ENCODE measurements around the gene SREBF1.

Gene SREBF1

DNA sequence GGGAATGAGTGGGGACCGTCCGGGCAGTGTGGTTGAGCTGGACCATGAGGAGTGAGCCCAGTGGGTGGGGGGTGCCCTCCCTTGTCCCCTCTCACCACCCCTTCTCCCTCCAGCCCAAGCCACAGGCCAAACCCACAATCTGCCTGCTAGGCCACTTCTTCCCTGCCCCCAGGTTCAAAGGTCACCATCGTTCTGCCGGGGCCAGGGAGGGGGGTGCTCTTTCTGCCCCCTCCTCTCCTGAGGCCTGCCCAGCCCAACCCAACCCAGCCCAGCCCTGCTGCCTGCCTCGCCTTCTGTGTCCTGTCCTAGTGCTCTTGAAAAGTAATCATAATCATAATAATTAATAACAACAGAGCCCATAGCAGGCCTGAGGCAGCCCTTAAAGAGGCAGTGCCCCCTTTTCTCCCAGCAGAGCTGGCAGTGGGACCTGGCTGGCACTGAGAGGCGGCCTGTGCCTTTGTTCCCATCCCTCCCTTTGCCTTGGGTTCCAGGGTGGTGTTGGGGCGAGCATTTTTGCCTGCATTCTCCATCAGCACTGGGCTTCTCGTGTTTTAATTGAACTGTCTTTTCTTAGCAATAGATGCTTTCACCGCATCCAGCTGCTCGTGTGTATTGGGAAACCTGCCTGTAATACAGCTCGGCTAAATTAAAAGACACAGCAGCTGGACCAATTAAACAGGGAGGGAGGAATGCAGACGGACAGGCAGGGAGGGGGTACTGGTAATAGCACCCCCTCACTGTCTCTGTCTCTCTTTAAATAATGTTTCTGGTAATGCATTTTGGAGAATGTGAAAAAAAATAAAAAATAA lies 46.8 kb downstream of the SREBF1 start:
- CTCF ChIA-PET, result no interaction called here
- Mint-ChIP-seq H3K9me3 (no peaks in the 10 kb centered on the region), H3K36me3 (peaks cover 12% of the 10 kb centered on the region), H3K27ac (no peak overlapping the region), H3K4me1 (peaks cover 35% of the 10 kb centered on the region), H3K4me3 (no peak overlapping the region), H3K27me3 (peaks cover 9% of the 10 kb centered on the region)
- DNase-seq, result no peak

DNA sequence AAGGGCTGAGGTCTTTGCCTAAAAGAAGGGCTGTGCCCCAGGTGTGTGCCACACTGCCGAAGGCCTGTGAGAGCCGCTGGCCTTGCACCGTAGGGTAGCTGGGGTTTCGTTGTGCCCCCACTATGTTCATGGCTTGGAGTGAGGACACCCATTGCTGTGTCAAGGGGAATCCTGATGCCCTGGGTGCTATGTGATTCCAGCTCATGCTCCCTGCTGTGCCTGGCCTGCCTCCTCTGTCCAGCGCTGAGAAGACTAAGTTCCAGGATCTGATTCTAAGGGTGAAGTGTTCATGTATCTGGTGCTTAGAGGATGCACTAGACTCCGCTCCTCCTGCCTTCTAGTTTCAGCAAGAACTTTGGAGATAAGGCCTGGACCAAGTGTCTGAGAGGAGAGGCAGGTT lies 47.4 kb downstream of the SREBF1 start:
- no peak overlapping the region for H3K27ac Mint-ChIP-seq
- peaks cover 15% of the 10 kb centered on the region for H3K27me3 Mint-ChIP-seq
- CTCF ChIA-PET, result no interaction called here
- no peak overlapping the region for H3K4me3 Mint-ChIP-seq
- H3K4me1 Mint-ChIP-seq, result peaks cover 41% of the 10 kb centered on the region
- H3K9me3 Mint-ChIP-seq, result no peaks in the 10 kb centered on the region
- H3K36me3 Mint-ChIP-seq, result peaks cover 12% of the 10 kb centered on the region
- DNase-seq, result no peak

DNA sequence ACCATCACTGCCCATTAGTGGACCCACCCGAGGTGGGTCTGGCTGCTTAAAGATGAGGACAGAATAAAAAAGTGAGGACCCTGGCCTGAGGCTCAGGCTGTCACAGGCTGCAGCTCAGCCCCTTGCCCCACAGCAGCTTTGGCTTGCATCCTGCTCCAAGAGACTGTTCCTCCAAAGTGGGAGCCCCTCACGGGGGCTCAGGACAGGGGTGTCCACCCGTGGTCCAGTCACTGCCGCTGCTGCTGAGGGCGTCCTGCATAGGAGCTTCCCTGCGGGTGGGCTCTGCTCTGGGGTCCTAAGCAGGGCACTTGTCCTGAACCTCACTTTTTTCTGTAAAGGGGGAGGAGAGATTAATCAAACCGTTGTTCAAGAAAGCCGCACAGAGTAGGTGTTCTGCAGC lies 47.8 kb downstream of the SREBF1 start:
- H3K4me1 Mint-ChIP-seq, result peaks cover 44% of the 10 kb centered on the region

DNA sequence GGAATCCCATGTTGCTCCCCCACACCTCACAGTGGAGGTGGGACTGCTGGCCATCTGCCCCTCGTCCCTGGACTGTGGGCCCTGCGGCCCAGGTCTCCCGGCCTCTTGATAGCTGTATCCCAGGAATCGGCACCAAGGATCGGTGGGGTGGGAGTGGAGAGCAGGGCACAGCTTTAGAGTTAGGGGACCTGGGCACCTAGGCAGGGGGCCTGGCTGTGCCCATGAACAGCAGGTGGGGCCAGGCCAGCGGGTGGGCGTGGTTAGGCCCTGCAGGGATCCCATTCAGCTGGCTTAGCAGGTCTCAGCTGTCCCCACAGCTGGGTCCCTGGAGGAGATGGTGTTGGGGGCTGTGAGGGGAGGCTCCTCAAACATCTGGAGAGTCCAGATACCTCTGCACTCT lies 49.2 kb downstream of the SREBF1 start:
- CTCF ChIA-PET, result interaction anchor here (1.2 kb wide), 1 partner anchor 70 kb away, joined by 3 read pairs; no protein-coding TSS in a partner anchor
- peaks cover 2% of the 10 kb centered on the region for H3K36me3 Mint-ChIP-seq
- peaks cover 33% of the 10 kb centered on the region for H3K4me1 Mint-ChIP-seq

More for the DNA sequence above, 47.8 kb downstream of the SREBF1 start:
- CTCF ChIA-PET, result no interaction called here
- DNase-seq, result no peak
- H3K9me3 Mint-ChIP-seq, result no peaks in the 10 kb centered on the region
- H3K27me3 Mint-ChIP-seq, result peaks cover 19% of the 10 kb centered on the region
- no peak overlapping the region for H3K27ac Mint-ChIP-seq
- H3K4me3 Mint-ChIP-seq, result no peak overlapping the region
- H3K36me3 Mint-ChIP-seq, result peaks cover 10% of the 10 kb centered on the region

DNA sequence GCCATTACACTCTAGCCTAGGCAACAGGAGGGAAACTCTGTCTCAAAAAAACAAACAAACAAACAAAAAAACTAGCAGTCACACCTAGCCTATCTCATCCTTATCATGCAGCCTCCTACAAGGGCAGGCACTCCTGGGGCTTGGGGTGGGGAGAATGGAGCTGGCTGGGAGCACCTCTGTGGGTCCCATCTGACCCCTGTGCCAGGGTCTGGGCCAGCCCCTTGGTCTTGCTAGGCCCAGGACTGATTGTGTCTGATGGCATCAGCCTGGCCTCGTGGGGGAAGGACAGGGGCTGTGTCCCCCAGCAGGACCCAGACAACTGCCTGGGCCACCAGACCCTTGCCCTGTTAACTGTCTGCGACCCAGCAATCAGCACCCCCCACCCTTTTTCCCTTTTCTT lies 49.8 kb downstream of the SREBF1 start:
- Mint-ChIP-seq H3K4me3 (no peak overlapping the region), H3K36me3 (peaks cover 2% of the 10 kb centered on the region), H3K9me3 (no peaks in the 10 kb centered on the region), H3K4me1 (peaks cover 27% of the 10 kb centered on the region), H3K27ac (no peak overlapping the region), H3K27me3 (peaks cover 37% of the 10 kb centered on the region)
- CTCF ChIA-PET, result interaction anchor here (1.2 kb wide), 1 partner anchor 70 kb away, joined by 3 read pairs; no protein-coding TSS in a partner anchor
- DNase-seq, result no peak

More for the DNA sequence above, 49.2 kb downstream of the SREBF1 start:
- Mint-ChIP-seq H3K9me3 (no peaks in the 10 kb centered on the region), H3K27ac (no peak overlapping the region), H3K27me3 (peaks cover 33% of the 10 kb centered on the region), H3K4me3 (no peak overlapping the region)
- DNase-seq, result no peak

DNA sequence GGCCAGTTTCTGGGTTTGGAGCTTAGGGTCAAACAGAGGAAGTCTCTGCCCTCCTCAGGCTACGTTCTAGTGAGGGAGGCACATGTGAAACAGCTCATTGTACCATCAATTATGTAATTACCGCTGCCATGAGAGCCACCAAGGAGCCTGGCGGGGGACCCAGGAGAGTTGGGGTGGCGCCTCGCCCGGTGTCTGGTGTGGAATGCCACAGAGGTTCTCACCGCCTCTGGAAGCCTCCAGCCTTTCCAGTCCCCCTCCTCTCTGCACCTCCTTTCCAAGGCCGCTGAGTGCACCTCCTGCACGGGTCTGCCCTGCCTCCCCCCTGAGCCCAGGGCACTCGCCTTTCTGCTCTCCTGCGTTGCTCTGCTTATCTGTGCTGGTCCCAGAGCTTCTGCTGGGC lies 51.4 kb downstream of the SREBF1 start:
- Mint-ChIP-seq H3K4me3 (no peak overlapping the region), H3K36me3 (no peaks in the 10 kb centered on the region), H3K27me3 (peaks cover 53% of the 10 kb centered on the region), H3K4me1 (peaks cover 23% of the 10 kb centered on the region), H3K9me3 (no peaks in the 10 kb centered on the region), H3K27ac (no peak overlapping the region)
- CTCF ChIA-PET, result interaction anchor here (0.9 to 1.4 kb wide), 5 partner anchors 12 to 103 kb away, joined by 3 to 4 read pairs (median 3); no protein-coding TSS in a partner anchor
- no peak for DNase-seq

DNA sequence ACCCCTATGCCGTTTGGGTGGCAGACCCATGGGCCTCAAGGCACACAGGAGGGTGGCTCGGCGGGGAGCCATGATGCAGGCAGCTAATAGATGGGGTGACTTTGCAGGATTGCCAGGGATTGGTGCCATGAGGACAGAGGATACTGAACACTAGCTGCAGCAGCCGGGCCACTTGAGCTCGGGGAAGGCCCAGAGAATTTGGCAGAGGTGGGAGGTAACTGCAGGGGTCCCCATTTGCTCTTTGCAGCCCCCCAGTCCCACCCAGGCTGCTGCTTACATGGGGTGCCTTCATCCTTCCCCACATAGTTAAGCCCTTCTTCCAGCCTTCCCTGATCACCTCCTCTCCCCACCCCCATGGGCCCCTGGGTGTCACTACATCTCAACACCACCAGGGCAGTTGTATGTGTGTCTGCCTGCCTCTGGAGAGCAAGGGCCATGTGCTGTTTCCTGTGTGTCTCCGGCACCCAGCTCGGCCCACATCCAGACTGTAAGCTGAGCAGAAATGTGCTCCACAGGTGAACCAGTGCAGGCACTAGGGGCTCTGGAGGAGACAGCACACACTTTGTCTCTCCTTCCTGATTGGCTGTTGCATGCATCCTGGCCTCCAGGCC lies 52.0 kb downstream of the SREBF1 start:
- CTCF ChIA-PET, result interaction anchor here (0.8 to 1.4 kb wide), 7 partner anchors 8 to 103 kb away, joined by 3 to 4 read pairs (median 3); no protein-coding TSS in a partner anchor
- Mint-ChIP-seq H3K36me3 (no peaks in the 10 kb centered on the region), H3K9me3 (no peaks in the 10 kb centered on the region), H3K4me1 (peaks cover 23% of the 10 kb centered on the region), H3K27ac (peak overlapping the region; percentile 28), H3K27me3 (peaks cover 59% of the 10 kb centered on the region), H3K4me3 (peak overlapping the region; percentile 28)
- DNase-seq, result peak; percentile 50

DNA sequence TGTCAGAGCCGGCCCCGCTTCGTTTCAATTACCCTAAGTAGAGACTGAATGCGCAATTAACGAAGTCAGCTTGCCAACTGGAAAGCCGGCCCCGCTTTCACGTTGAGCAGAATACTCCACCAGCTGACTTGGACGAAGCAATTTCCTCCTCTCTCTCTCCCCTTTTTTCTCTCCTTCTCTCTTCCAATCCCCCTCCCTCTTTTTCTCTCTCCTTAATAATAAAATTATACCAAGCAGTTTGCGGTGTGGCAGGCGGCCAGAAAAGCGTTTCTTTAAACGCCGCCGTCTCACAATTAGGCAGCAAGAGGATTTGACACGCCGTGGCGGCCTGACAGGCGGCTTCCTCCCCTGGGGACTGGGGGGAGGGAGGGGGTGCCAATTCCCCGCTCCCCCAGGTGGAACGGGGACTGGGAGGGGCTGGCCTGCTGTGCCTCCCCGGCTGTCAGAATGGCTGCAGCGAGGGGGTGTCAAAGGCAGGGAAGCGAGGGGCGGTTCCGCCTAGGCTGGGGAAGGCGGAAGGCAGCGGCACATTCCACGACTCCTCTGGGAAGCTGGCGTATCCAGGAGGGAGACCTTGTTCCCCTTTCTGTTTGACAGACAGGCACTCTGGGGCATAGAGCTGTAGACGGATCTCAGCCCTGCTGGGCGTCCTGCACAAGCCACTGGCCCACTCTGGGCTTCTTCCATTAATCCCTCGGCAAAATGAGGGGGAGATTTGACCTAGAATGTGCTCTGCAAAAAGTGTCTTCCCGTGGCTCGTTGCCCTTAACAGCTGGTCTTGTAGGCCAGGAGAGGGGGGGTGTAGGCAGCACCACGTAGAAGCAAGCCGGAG lies 52.7 kb downstream of the SREBF1 start:
- Mint-ChIP-seq H3K4me3 (peak overlapping the region; percentile 75), H3K27me3 (peaks cover 59% of the 10 kb centered on the region), H3K36me3 (no peaks in the 10 kb centered on the region), H3K27ac (no peak overlapping the region), H3K4me1 (peaks cover 23% of the 10 kb centered on the region), H3K9me3 (no peaks in the 10 kb centered on the region)
- DNase-seq, result peak; percentile 34
- CTCF ChIA-PET, result interaction anchor here (0.8 to 1.4 kb wide), 4 partner anchors 8 to 102 kb away, joined by 3 to 4 read pairs (median 4); no protein-coding TSS in a partner anchor

DNA sequence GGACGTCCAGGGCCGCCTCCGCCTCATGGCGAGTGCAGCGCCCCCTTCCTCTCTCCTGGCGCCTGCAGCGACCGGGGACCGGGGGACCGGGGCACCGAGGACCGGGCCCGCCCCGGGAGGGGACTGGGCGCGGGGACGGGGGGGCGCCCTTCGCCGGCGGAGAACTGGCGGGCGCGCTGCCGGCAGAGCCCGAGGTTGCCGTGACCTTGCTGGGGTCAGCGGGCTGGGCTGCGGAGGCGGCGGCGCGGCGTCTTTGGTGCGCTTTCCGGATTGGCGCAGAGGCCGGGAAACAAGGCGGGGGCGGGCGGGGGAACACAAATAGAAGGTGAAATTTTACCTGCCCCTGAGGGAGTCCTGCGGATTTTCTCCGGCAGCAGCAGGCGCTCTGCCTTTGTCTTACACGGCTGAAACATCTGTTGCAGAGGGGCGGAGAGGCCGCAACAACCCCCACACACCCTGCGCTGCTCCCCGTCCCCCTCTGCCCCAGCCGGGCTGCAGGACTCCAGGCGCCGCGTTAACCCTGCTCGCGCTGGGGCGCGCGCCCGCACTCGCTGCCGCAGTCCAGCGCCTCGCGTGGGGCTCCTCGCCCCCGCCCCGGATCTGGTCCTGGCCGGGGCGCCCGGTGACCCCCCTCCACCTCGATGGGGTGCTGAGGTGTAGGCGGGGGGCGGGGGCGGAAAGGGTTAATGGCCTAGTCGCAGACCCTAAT lies 53.5 kb downstream of the SREBF1 start:
- Mint-ChIP-seq H3K4me1 (peaks cover 23% of the 10 kb centered on the region), H3K4me3 (peak overlapping the region; percentile 75), H3K27ac (no peak overlapping the region), H3K9me3 (no peaks in the 10 kb centered on the region), H3K36me3 (no peaks in the 10 kb centered on the region), H3K27me3 (peaks cover 59% of the 10 kb centered on the region)
- peak; percentile 83 for DNase-seq
- CTCF ChIA-PET, result no interaction called here

DNA sequence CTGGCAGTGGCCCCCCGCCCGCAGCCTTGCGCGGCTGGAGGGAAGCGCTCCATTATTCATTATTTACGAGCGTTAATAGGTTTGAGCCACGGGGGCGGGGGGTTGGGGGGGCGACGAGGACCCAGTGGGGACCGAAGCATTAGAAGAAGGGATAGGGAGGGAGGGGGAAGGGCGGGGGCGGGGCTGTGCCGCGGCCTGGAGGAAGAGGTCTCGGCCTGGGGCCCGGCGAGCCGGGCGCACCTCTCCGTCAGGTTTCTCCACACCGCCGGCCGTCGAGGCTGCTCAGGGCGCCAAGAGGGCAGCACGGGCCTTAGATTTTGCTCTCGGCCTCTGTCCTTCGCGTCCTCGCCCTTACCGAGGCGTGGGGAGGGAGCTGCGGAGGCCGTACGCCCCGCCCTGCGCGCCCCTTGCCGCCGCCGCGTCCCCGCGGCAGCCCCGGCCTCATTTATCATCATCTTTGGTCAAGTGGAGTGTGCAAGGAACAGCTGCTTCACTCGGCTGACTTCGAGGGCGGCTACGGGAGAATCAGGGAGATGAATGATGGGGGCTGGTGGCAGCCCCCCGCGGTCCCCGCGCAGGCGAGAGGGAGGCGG lies 54.2 kb downstream of the SREBF1 start:
- no peaks in the 10 kb centered on the region for H3K36me3 Mint-ChIP-seq
- H3K27ac Mint-ChIP-seq, result no peak overlapping the region
- peaks cover 59% of the 10 kb centered on the region for H3K27me3 Mint-ChIP-seq
- no peak for DNase-seq
- CTCF ChIA-PET, result no interaction called here
- H3K4me3 Mint-ChIP-seq, result peak overlapping the region; percentile 67
- H3K4me1 Mint-ChIP-seq, result peaks cover 23% of the 10 kb centered on the region
- no peaks in the 10 kb centered on the region for H3K9me3 Mint-ChIP-seq

DNA sequence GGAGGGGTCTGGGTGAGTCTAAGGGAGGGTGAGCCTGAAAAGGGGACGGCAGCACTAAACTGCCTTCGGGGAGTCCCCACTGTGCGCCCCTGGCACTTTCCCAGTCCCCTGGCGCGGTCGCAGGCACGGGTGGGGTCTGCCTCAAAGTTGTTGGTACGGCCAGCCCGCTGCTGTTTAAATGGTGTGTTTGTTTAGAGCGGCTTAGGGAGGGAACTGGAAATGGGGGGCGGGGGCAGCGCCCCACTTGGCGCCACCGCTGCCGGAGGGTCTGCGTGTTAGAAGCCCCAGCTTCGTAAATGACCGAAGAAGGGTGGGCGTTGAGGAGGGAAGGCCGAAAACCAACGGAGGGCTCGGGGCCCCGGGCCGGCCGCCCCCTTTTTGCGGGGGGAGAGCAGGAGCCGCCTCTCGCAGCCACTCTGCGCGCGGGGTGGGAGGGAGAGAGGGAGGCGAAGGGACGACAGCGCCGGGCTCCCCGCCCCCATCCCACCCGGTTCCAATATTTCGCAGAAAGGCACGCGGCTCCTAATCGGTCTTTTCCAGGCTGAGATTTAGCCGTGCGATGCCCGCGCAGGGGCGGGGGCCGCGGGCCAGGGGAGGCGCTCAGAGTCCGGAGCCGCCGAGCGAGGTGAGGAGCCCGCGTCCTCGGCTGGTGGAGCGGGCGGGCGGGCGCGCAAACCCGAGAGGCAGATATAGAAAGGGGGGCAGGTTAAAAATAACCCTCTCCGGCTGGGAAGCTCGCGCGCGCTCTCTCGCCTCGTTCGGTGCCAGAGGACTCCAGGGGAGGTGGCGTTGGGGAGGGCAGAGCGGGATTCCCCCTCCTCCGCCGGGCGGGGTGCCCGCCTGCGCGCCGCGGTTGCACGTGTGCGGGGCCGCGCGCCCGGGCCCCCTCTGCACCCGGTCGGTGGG lies 54.9 kb downstream of the SREBF1 start:
- H3K36me3 Mint-ChIP-seq, result no peaks in the 10 kb centered on the region
- H3K9me3 Mint-ChIP-seq, result no peaks in the 10 kb centered on the region
- peak; percentile 52 for DNase-seq
- CTCF ChIA-PET, result no interaction called here
- peaks cover 59% of the 10 kb centered on the region for H3K27me3 Mint-ChIP-seq
- peak overlapping the region; percentile 59 for H3K4me3 Mint-ChIP-seq
- peak overlapping the region; percentile 62 for H3K27ac Mint-ChIP-seq
- H3K4me1 Mint-ChIP-seq, result peaks cover 23% of the 10 kb centered on the region

DNA sequence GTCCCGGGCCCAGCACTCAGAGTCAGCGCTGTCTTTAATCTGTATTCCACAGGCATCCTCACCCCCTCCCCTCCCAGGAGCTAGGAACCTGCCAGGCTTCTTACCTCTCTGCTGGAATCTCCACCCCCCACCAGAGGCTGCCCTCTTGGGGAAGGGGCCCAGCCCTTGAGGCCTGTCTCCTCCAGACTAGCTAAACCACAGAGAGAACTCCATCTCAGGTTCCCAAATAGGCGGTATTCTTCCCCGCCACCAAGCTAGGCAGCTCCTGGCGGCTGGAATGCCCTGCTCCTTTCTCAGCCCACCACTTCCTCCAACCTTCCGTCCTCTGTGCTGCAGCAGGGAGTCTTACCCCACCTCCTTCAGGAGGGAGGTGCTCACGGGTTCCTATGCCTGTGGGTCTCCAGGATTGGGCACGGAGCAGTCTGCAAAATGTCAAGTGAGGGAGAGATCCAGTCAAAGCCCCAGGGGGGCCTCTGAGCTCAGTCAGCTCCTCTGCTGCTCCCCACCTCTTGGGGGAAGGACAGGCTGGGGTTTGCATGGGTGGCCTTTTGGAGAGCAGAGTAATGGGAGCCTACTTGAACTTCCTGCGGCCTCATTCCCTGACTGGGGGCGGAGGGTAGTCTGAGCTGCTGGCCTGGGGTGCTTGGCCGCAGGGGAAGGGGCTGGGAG lies 55.7 kb downstream of the SREBF1 start:
- Mint-ChIP-seq H3K27me3 (peaks cover 59% of the 10 kb centered on the region), H3K27ac (no peak overlapping the region), H3K9me3 (no peaks in the 10 kb centered on the region), H3K36me3 (no peaks in the 10 kb centered on the region), H3K4me1 (peaks cover 23% of the 10 kb centered on the region), H3K4me3 (peak overlapping the region; percentile 12)
- CTCF ChIA-PET, result no interaction called here
- DNase-seq, result no peak

Measured in activated naive CD4-positive, alpha-beta T cell treated with anti-CD3 and anti-CD28 coated beads, Interleukin-2, amount 10 ng/mL, durations not matched to agents 7 days and 5 days (primary cell).